Liver (tissue), 3 donors: Measurements from ENCODE around the gene CLEC1A.

ENCODE experiments used
- ATF3 ChIP-seq: IDR thresholded peaks from 2 replicates; pipeline ENCODE4 v1.6.1; 2016; ENCODE audit warnings: antibody characterized with exemption
- CTCF ChIP-seq: fragments of 150-350 bp; IDR thresholded peaks from 2 replicates; pipeline ENCODE4 v1.5.1; 2017; ENCODE audit warnings: improper control_type of control experiment, low read depth, low read length; ENCODE audit not compliant: missing input control
- RAD21 ChIP-seq, 2 donors: IDR thresholded peaks; 2 replicates each; pipeline ENCODE4 v1.6.1; 2016; ENCODE audit warnings: antibody characterized with exemption in 2 of 2, mild to moderate bottlenecking in 2 of 2
- donor health status: healthy.
- donor health status: healthy.

GRCh38 chr12:10111451-10111850, 12.7 kb upstream of the CLEC1A start:
- no peak for TF ChIP-seq CTCF
- TF ChIP-seq RAD21 (IDR thresholded peaks at IDR 0.05) = no peak
- no peak for TF ChIP-seq ATF3
